Smooth muscle cell (in vitro differentiated cells): ENCODE measurements around the gene CTIF. TPM values are rescaled to one million over a fixed set of nuclear protein-coding genes. Genes with fewer than 3 reads are reported as not detected.

Source experiments
- DNase-seq: peaks from one replicate; lab custom pipeline; 2025; ENCODE audit not compliant: unreplicated experiment; lab: John Stamatoyannopoulos, UW
- H2AFZ ChIP-seq: fragments of 200-600 bp; sonication (generic); 2 replicates; pipeline ENCODE4 v1.6.0; 2016; ENCODE audit warnings: antibody characterized with exemption, low read depth, mild to moderate bottlenecking
- H3F3A ChIP-seq: fragments of 200-600 bp; sonication (generic); 2 replicates; pipeline ENCODE4 v1.6.0; 2017; ENCODE audit warnings: antibody characterized with exemption, low read depth
- H3K27ac ChIP-seq: fragments of 200-600 bp; sonication (generic); 2 replicates; pipeline ENCODE4 v1.5.1; 2016; ENCODE audit warnings: low read depth, mild to moderate bottlenecking
- H3K27me3 ChIP-seq: fragments of 200-600 bp; sonication (generic); 2 replicates; pipeline ENCODE4 v1.6.1; 2016; ENCODE audit warnings: low read depth, mild to moderate bottlenecking
- H3K36me3 ChIP-seq: fragments of 200-600 bp; sonication (generic); 2 replicates; pipeline ENCODE4 v1.5.1; 2016; ENCODE audit warnings: low read depth
- H3K4me1 ChIP-seq: fragments of 200-600 bp; sonication (generic); 2 replicates; pipeline ENCODE4 v1.5.1; 2016; ENCODE audit warnings: low read depth
- H3K4me2 ChIP-seq: fragments of 200-600 bp; sonication (generic); 2 replicates; pipeline ENCODE4 v1.6.0; 2016; ENCODE audit warnings: mild to moderate bottlenecking
- H3K4me3 ChIP-seq: fragments of 200-600 bp; sonication (generic); 2 replicates; pipeline ENCODE4 v1.5.1; 2016; ENCODE audit warnings: mild to moderate bottlenecking
- H3K79me2 ChIP-seq: fragments of 200-600 bp; sonication (generic); 2 replicates; pipeline ENCODE4 v1.6.0; 2016; ENCODE audit warnings: low read depth, mild to moderate bottlenecking
- H3K9ac ChIP-seq: fragments of 200-600 bp; sonication (generic); 2 replicates; pipeline ENCODE4 v1.6.0; 2016; ENCODE audit warnings: low read depth
- H3K9me3 ChIP-seq: fragments of 200-600 bp; sonication (generic); replicated peaks from 2 replicates; pipeline ENCODE4 v1.5.1; 2016; ENCODE audit warnings: low read depth
- H4K20me1 ChIP-seq: fragments of 200-600 bp; sonication (generic); 2 replicates; pipeline ENCODE4 v1.6.0; 2016; ENCODE audit warnings: low read depth
- WGBS: methylation state at CpG from one replicate; pipeline ENCODE4 v1.1.7; 2016; ENCODE audit warnings: low lambda C conversion rate; 5-methylcytosine and 5-hydroxymethylcytosine counted together
- polyA plus RNA-seq: library from polyadenylated mRNA; unstranded; fragments of >200 nt; fragmentation: Nextera tagmentation; extraction: Ambion mirVana; gene quantifications from 2 replicates; pipeline ENCODE4 v1.2.1, GENCODE V29; 2016
- total RNA-seq: library from RNA; depleted of rRNA; stranded (reverse); fragments of >200 nt; gene quantifications from 2 replicates; pipeline ENCODE4 v1.2.3, GENCODE V29; 2014
- TF ChIP-seq, protein P1 (sequence below): fragments of 200-600 bp; sonication (generic); IDR thresholded peaks from 2 replicates; pipeline ENCODE4 v1.5.1; 2017; ENCODE audit warnings: borderline replicate concordance, mild to moderate bottlenecking, antibody characterized with exemption; ENCODE audit not compliant: insufficient read depth, poor library complexity, severe bottlenecking

Gene CTIF
- total and polyA plus RNA-seq, 2 experiments from 2014 or later = 22.2 to 25.3 TPM

DNA sequence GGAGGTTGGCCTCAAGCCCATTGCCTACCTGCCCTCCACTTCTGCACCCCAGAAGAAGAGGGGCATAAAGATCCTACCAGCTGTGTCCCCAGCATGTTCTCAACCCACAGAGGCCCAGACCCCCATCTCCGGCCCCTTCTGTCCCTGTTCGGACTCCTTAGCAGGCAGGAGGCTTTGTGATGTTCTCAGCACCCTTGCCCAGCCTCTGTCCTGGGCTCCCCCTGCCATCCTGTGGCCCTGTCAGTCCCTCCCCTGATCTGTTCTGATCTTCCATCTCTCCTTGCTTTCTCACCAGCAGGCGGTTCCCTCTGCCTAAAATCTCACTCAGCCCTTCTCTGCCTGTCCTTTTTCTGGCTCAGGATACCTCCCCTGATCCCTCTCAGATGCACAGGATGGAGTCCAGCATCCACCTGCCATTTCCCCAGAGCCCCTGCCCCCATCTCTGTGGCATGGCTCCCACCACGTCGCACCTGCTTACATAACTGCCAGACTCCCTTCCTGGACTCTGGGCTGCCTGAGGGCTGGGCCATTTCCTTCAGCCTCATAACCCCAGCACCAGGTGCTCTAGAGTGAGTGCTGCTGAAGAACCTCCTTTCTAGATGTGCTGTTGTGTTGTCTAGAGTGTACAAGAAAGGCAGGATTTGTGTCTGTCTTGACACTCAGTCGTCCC is 134.0 kb downstream of the CTIF start:
- no peak overlapping the region for H2AFZ ChIP-seq
- peaks cover 16% of the 10 kb centered on the region for H4K20me1 ChIP-seq
- H3K36me3 ChIP-seq = peaks cover 10% of the 10 kb centered on the region
- peaks cover 21% of the 10 kb centered on the region for H3K79me2 ChIP-seq
- whole genome bisulfite sequencing = 98% methylated on average over 6 of the region's 6 CpGs
- H3K4me3 ChIP-seq = no peak overlapping the region
- TF ChIP-seq, protein P1, sequence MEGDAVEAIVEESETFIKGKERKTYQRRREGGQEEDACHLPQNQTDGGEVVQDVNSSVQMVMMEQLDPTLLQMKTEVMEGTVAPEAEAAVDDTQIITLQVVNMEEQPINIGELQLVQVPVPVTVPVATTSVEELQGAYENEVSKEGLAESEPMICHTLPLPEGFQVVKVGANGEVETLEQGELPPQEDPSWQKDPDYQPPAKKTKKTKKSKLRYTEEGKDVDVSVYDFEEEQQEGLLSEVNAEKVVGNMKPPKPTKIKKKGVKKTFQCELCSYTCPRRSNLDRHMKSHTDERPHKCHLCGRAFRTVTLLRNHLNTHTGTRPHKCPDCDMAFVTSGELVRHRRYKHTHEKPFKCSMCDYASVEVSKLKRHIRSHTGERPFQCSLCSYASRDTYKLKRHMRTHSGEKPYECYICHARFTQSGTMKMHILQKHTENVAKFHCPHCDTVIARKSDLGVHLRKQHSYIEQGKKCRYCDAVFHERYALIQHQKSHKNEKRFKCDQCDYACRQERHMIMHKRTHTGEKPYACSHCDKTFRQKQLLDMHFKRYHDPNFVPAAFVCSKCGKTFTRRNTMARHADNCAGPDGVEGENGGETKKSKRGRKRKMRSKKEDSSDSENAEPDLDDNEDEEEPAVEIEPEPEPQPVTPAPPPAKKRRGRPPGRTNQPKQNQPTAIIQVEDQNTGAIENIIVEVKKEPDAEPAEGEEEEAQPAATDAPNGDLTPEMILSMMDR = no peak
- peaks cover 8% of the 10 kb centered on the region for H3K4me1 ChIP-seq
- H3K9ac ChIP-seq = no peak overlapping the region
- peaks cover 8% of the 10 kb centered on the region for H3F3A ChIP-seq
- H3K27me3 ChIP-seq = no peaks in the 10 kb centered on the region
- H3K4me2 ChIP-seq = no peak overlapping the region
- no peak overlapping the region for H3K27ac ChIP-seq
- no peak for DNase-seq
- H3K9me3 ChIP-seq = peaks cover 6% of the 10 kb centered on the region

DNA sequence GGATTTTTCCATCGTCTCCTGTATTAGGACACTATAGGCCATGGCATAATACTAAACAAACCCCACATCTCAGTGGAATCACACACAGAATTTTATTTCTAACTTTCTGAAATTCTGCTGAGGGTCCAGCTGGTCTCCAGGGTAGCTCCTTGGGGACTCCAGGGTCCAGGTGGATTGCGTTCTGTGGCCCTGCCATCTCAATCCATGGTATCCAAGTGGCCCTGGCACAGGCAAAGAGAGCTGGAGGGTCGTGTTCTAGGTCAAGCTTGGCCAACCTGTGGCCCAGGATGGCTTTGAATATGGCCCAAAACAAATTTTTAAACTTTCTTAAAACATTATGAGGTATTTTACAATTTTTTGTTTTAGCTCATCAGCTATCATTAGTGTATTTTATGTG is 134.6 kb downstream of the CTIF start:
- no peak overlapping the region for H3K4me2 ChIP-seq
- peaks cover 27% of the 10 kb centered on the region for H3K79me2 ChIP-seq
- peaks cover 8% of the 10 kb centered on the region for H3K4me1 ChIP-seq
- H3K9ac ChIP-seq = no peak overlapping the region
- no peak overlapping the region for H3K27ac ChIP-seq
- no peak overlapping the region for H2AFZ ChIP-seq
- WGBS = 67% methylated on average over 3 of the region's 3 CpGs
- TF ChIP-seq, protein P1 = no peak
- H4K20me1 ChIP-seq = peaks cover 10% of the 10 kb centered on the region
- DNase-seq = no peak
- peaks cover 10% of the 10 kb centered on the region for H3K36me3 ChIP-seq
- no peak overlapping the region for H3K4me3 ChIP-seq
- peaks cover 6% of the 10 kb centered on the region for H3K9me3 ChIP-seq
- peaks cover 8% of the 10 kb centered on the region for H3F3A ChIP-seq
- no peaks in the 10 kb centered on the region for H3K27me3 ChIP-seq

DNA sequence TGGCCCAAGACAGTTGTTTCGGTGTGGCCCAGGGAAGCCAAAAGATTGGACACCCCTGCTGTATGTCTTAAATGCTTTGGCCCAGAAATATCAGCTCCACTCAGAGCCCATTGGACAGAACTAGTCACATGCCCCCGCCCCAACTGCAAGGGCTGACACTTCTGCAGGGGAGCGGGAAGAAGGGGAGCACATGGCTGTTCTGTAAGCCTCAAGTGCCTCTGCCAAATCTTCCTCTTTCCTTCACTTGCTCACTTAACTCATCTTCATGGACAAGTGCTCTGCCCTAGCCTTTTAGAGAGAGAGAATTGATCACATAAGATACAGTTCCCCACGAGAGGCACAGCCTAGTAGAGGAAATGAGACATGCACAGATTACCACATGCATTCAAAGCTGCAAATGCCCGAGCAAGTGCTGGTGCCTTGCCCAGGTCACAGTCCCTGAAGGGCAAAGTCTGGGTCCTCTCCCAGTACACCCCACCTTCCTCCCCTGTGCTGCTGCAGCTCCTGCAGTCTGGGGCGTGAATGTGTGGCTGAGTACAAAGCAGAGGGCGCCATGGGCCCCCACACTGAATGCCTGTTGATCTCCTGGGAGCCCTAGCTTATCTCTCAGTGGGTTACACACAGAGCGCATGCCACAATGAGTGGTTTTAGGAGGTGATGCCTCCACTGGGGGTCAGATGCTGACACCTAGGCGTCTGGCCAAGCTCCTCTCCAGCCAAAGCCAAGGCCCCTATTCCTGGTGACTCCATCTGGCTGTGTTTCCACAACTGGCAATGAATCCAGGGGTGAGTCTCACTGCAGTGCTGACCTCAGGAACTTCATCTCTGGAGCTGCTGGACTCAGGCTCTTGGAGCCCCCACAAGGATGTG is 135.3 kb downstream of the CTIF start:
- peaks cover 10% of the 10 kb centered on the region for H4K20me1 ChIP-seq
- 78% methylated on average over 9 of the region's 9 CpGs for WGBS
- TF ChIP-seq, protein P1 = no peak
- no peaks in the 10 kb centered on the region for H3K27me3 ChIP-seq
- no peak overlapping the region for H2AFZ ChIP-seq
- no peak overlapping the region for H3K4me2 ChIP-seq
- peaks cover 10% of the 10 kb centered on the region for H3K36me3 ChIP-seq
- H3K4me3 ChIP-seq = no peak overlapping the region
- DNase-seq = no peak
- H3K9ac ChIP-seq = no peak overlapping the region
- H3K79me2 ChIP-seq = peaks cover 32% of the 10 kb centered on the region
- peaks cover 8% of the 10 kb centered on the region for H3K4me1 ChIP-seq
- peaks cover 6% of the 10 kb centered on the region for H3K9me3 ChIP-seq
- H3F3A ChIP-seq = peaks cover 8% of the 10 kb centered on the region
- H3K27ac ChIP-seq = no peak overlapping the region
